GM21723 (cell line): ENCODE results near the gene KRTAP19-3.
"Not testable (repeated sequence)": the region's sequence is repeated elsewhere in the genome, so short reads cannot be mapped to it uniquely, and the experiment has no call there.

Experiments
- ATAC-seq: cut with Tn5 transposase; IDR thresholded peaks from one replicate; pipeline ENCODE4 v1.9.1; 2021; ENCODE audit warnings: mild to moderate bottlenecking, moderate library complexity; ENCODE audit not compliant: unreplicated experiment

KRTAP19-3 gene

DNA sequence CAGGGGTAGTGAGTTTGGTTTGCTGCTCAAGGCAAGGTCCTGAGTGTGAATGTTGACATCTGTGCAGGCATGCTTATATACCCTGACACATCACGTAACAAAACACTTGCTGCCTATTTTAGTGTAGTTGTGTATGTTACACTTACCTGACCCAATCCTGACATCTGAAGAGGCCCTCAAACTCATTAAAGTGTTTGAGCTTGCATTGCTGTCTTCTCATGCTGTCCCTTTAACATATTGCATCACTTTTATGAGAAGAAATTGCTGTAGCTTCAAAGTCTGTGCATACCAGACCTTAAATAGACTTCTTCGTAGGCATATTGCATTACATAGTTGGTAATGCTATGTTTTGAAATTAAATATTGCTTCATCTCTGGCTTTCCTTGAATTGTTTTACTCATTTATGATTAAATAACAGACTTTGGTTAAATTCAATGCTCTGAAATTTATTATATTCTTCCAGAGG lies at the start of gene KRTAP19-3:
TSS of gene KRTAP19-3 (minus strand) at position 51 of the 466 bp plus-strand sequence. CDS start 56 bp downstream, outside the sequence.
- no peak for ATAC-seq

- no peak for ATAC-seq
These were observed 27.1 kb upstream of the KRTAP19-3 start for GRCh38 chr21:30518876-30519275.

- ATAC-seq: no peak
These were observed 23.9 kb upstream of the KRTAP19-3 start for GRCh38 chr21:30515681-30516080.

- not testable (repeated sequence) for ATAC-seq
These were observed 13.9 kb upstream of the KRTAP19-3 start for GRCh38 chr21:30505621-30506205.

DNA sequence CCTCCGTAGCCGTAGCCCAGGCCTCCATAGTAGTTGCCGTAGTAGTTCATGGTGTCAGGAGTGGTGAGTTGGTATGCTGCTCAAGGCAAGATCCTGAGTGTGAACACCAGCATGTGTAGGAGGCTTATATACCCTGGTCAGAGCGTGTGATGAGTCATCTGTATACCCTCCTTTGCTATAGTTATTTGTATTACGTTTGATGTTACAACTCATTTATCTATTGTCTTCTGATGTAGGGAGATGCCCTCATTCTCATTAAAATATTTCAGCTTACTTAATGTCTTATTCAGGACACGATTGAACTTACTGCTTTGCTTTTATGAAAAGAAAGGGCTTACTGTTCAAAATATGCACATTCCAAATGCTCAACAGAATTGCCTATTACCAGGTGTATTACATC lies 10.2 kb upstream of the KRTAP19-3 start, which contains the start of gene KRTAP19-5:
TSS of gene KRTAP19-5 (minus strand) at position 101 of the 400 bp plus-strand sequence. CDS start at position 50, 51 bp downstream.
- no peak for ATAC-seq

GRCh38 chr21:30497065-30497464 lies 5.3 kb upstream of the KRTAP19-3 start, which contains the start of gene KRTAP19-4:
Gene KRTAP19-4, minus strand, starts transcription at chr21:30497165. Its CDS starts 55 bp downstream, at chr21:30497110.
- no peak for ATAC-seq

- ATAC-seq: no peak
These were observed 4.5 kb downstream of the KRTAP19-3 start, which contains the start of gene KRTAP19-2 for GRCh38 chr21:30487336-30487735. Gene KRTAP19-2, minus strand, starts transcription at chr21:30487436. Its CDS starts 88 bp downstream, at chr21:30487348.

- no peak for ATAC-seq
These were observed 5.6 kb downstream of the KRTAP19-3 start for GRCh38 chr21:30486180-30486579.

- no peak for ATAC-seq
These were observed 9.7 kb downstream of the KRTAP19-3 start for GRCh38 chr21:30482130-30482529.

DNA sequence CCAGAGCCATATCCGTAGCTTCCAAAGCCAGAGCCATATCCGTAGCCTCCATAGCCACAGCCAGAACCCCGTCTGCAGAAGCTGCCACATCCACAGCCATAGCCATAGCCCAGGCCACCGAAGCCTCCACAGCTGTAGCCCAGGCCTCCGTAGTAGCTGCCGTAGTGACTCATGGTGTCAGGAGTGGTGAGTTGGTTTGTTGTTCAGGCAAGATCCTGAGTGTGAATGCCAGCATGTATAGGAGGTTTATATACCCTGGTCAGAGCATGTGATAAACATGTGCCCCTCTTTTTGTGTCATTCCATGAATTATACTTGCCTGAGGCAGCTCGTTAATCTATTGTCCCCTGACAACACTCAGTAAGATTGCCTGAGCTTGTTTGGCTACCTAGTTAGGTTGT lies 11.7 kb downstream of the KRTAP19-3 start, which contains the start of gene KRTAP19-1:
TSS of gene KRTAP19-1 (minus strand) at position 223 of the 400 bp plus-strand sequence. CDS start at position 173, 50 bp downstream.
- no peak for ATAC-seq

- ATAC-seq: no peak
These were observed 12.6 kb downstream of the KRTAP19-3 start for GRCh38 chr21:30479259-30479658.

- no peak for ATAC-seq
These were observed 13.8 kb downstream of the KRTAP19-3 start for GRCh38 chr21:30478004-30478403.

- no peak for ATAC-seq
These were observed 22.7 kb downstream of the KRTAP19-3 start for GRCh38 chr21:30468900-30469714.

GRCh38 chr21:30463713-30464112 lies 28.1 kb downstream of the KRTAP19-3 start:
- no peak for ATAC-seq

- ATAC-seq: no peak
These were observed 43.3 kb downstream of the KRTAP19-3 start for GRCh38 chr21:30448514-30448913.

DNA sequence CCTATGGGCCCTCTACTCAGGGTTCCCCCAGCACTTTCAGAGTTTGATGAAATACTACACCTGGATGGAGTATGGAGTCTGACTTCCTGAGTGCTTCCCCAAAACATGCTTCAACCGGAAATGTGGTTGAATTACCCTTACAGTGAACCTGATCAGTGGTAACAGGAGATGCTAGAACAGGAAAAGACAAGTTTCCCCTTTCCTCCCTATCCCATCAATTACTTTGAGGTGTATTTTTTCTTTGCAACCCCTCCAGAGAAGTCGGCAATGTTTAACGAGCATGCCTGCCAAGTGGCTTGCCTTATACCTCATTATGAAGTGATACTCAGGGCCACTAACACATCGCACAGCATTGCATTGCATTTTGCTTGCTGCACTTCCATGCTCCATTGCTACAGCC lies 44.8 kb downstream of the KRTAP19-3 start:
- no peak for ATAC-seq

- ATAC-seq: no peak
These were observed 47.6 kb downstream of the KRTAP19-3 start for GRCh38 chr21:30444204-30444603.

DNA sequence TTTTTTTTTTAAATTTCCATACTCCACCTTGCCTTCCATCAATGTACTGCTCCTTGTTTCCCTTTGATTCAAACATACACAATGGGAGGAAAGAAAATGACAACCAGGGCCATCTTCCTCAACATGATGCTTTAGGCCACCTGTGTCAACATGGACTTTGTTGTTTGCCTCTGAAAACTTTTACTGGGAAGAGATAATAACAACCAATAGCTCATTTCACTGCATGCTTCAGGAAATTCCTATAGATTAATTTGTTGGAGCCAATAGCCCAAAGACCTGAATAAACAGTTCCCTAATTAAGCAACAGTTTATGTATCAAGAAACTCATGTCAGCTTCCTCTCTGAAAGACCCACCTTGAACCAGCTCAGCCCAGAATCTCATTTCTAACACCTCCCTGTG lies 48.6 kb downstream of the KRTAP19-3 start:
- no peak for ATAC-seq
